Activated CD4-positive, alpha-beta T cell treated with anti-CD3 and anti-CD28 coated beads, Interleukin-2, amount 50 U/mL, for 24 hours (primary cell): ENCODE measurements around the gene UTY.
"Not testable (repeated sequence)": the region's sequence is repeated elsewhere in the genome, so short reads cannot be mapped to it uniquely, and the experiment has no call there.

ENCODE experiments used
- DNase-seq, 2 donors: peaks; one replicate each; pipeline ENCODE4 v3.0.0-alpha.2; 2020; ENCODE audit warnings: low read depth in 1 of 2, low spot score in 1 of 2

Gene UTY

DNA sequence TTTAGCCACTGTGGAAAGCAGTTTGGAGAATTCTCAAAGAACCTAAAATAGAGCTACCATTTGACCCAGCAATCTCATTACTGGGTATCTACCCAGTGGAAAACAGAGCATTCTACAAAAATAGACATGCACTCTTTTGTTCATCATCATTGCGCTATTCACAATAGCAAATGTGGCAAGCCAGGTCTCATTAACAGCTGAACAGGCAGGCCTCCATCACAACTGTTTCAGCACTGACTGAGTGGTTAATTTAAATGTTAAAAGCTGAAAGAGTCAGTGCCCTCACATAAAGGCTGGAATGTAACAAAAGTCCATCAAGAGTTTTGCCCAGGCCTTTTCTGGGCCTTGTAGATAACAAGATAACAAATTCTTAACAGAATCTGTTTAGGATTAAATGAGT, 166.9 kb downstream of the UTY start:
- no peak for DNase-seq

DNA sequence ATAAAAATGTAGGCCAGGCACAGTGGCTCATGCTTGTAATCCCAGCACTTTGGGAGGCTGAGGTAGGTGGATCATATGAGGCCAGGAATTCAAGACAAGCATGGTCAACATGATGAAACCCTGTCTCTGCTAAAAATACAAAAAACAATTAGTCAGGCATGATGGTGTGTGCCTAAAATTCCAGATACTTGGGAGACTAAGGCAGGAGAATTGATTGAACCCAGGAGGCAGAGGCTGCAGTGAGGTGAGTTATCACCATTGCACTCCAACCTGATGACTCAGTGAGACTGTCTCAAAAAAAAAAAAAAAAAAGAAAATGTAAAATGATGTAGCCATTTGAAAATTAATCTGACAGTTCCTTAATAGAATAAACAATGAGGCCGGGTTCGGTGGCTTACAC, 171.9 kb downstream of the UTY start:
- no peak for DNase-seq

DNA sequence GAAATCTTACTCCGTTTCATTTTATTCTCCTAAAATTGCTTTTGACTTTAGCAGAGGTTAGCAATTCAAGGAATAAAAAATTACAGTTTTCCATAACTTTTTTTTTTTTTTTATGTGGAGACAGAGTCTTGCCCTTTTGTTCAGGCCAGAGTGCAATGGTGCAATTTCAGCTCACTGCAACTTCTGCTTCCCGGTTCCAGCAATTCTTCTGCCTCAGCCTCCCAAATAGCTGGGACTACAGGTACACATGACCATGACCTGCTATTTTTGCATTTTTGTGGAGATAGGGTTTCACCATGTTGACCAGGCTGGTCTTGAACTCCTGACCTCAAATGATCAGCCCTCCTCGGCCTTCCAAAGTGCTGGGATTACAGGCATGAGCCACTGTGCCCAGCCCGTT, 179.0 kb downstream of the UTY start:
- DNase-seq = no peak

DNA sequence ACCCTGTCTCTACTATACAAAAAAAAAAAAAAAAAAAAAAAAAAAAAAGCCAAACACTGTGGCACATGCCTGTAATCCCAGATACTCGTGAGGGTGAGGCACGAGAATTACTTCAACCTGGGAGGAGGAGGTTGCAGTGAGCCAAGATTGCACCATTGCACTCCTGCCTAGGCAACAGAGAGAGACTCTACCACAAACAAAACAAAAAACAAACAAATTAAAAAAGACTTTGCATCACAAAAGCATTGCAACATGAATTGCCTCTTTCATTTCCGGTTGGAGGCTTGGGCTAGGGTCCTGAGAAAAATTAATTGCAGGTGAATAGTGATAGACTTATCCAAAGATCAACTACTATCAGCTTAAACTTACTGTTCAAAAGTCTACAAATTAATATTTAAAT, 180.4 kb downstream of the UTY start:
- DNase-seq = no peak

DNA sequence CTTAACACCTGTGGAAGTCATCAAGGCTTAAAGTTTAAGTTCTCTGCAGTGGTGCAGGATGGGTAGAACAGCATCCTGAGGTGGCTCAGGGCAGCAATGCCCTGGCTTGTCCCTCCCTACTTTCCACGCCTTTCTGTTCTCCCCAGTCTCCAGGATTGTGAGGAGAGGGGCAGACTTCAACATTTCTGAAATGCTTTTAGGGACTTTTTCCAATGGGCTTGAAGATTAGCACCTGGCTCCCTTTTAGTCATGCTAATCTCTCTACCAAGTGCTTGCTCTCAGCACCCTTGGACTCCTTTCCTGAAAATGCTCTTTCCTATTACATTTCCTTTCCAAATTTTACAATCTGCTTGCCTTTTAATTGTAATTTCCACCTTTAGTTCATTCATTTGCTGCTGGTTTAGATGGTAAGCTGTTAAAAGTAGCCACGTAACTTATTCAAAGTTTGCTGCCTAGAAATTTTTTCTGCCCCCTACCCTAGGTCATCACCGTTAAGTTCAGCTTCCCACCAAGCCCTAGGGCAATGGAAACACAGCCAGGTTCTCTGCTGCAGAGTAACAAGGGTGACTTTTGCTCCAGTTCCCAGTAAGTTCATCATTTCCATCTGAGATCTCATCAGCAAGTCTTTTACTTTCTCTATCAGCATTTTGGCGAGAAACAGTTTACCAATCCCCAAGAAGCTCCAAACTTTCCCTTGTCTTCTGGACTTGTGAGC, 183.5 kb downstream of the UTY start:
- DNase-seq = no peak

DNA sequence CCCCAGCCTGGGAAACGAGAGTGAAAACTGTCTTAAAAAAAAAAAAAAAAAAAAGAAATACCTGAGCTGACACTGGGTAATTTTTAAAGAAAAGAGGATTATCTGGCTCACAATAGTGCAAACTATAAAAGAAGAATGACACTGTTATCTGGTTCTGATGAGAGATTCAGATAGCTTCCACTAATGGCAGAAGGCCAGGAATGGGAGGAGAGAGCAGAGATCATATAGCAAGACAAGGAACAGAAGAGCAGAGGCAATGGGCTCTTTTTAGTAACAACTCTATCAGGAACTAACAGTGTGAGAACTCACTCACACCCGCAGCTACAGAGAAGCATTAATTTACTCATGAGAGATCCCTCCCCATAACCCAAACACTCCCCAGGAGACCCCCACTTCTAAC, 184.8 kb downstream of the UTY start:
- DNase-seq = no peak

DNA sequence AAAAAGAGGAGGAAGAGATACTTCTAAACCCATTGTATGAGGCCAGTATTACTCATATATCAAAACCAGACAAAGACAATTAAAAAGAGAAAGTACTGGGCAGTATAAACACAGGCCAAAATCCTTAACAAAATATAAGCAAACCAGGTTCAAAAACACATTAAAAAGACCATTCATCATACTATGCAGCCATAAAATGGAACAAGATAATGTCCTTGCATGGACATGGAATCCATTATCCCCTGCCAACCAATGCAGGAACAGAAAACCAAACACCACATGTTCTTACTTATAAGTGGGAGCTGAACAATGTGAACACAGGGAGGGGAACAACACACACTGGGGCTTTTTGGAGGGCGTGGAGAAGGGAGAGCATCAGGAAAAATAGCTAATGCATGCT, 188.6 kb downstream of the UTY start:
- no peak for DNase-seq

DNA sequence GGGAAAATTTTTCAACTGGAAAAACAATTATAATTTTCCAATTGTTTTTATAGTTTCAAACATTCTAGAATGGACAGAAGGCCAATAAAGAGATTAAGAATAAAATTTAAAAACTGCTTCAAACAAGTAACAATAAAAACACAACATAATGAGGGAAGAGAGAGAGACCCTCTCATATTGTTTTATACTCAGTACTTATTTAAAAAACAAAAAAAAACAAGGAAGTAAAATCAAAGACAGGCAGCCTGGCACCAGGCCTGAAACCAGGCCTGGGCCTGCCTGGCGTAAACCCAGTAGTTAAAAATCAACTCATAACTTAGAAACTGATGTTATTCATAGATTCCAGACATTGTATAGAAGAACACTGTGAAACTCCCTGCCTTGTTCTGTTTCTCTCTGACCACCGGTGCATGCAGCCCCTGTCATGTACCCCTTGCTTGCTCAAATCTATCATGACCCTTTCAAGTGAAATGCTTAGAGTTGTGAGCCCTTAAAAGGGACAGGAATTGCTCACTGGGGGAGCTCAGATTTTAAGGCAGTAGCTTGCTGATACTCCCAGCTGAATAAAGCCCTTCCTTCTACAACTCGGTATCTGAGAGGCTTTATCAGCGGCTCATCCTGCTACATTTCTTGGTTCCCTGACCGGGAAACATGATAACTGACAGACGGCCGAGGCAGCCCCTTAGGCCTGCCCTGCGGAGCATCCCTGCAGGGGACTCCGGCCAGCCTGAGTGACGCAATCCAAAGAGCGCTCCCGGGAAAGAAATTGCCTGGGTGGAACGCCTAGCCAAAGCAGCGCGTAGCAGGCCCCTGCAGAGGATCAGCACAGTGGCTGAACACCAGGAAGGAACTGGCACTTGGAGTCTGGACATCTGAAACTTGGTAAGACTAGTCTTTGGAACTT, 197.4 kb downstream of the UTY start:
- DNase-seq = not testable (repeated sequence)

DNA sequence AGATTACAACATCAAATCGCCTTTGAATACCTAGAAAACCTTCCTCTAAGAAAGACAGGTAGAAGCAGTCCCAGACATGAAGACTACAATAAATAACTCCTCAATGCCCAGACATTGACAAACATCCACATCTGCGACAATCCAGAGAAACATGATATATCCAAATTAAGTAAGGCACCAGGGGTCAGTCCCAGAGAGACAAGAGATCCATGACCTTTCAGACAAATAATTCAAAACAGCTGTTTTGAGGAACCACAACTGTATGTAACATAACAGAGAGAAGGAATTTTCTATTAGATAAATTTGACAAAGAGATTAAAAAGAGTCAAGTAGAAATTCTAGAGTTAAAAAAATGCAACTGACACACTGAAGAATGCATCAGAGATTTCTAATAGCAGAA, 200.3 kb downstream of the UTY start:
- no peak for DNase-seq

DNA sequence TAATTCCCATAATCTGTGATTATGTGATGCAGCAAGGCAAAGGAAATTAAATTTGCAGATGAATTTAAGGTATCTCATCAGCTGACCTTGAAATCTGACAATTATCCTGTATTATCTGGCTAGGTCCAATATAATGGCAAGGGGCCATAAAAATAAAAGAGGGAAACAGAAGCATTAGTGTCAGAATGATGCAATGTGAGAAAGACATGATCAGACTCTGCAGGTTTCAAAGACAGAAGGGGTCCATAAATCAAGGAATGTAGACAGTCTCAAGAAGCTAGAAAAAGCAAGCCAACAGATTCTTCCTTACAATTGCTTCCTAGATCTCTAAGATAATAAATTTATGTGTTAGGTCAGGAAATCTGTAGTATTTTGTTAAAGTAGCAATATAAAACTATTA, 208.1 kb downstream of the UTY start:
- no peak for DNase-seq

DNA sequence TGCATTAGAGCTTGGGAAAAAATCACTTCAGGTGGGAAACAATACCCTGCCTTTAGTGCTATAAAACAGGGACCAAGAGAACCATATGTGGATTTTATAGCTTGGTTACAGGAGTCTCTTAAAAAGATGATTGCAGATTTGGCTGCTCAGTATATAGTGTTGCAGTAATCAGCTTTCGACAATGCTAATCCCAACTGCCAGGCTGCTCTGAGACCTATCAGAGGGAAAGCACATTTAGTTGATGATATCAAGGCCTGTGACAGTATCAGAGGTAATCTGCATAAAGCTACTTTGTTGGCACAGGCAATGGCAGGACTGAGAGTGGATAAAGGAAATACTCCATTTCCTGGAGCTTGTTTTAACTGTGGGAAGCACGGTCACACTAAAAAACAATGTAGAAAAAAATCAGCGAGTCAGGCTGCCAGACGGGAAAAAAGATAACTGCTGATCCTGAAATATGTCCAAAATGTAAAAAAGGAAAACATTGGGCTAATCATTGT, 225.8 kb downstream of the UTY start:
- DNase-seq = not testable (repeated sequence)

DNA sequence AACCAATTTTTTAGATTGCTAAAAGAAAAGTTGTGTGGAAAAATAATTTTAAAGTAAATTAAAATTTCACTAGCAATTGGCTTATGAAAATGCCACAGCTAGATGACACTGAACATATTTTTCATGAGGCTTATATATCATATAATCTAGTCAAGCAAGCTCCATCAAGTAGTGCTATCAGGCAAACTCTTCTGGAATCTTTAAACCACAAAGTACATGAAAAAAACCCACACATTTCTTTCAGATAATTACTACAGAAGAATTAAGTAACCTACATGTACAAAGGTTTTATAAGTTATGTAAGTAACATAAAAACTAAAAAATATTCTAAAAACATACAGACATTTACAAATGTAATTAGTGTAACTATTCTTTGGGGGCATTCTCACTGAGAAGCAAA, 229.4 kb downstream of the UTY start:
- DNase-seq = no peak

DNA sequence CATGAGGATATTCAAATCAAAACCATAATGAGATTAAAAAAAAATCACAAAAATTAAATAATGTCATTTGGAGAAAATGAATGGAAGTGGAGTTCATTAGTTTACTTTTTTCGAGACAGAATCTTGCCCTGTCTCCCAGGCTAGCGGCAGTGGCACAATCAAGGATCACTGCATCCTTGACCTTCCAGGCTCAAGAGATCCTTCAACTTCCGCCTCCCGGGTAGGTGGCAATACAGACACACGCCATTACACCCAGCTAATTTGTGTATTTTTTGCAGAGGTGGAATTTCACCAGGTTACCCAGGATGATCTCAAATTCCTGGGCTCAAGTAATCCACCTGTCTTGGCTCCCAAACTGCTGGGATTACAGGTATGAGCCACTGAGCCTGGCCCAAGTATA, 236.1 kb downstream of the UTY start:
- no peak for DNase-seq

DNA sequence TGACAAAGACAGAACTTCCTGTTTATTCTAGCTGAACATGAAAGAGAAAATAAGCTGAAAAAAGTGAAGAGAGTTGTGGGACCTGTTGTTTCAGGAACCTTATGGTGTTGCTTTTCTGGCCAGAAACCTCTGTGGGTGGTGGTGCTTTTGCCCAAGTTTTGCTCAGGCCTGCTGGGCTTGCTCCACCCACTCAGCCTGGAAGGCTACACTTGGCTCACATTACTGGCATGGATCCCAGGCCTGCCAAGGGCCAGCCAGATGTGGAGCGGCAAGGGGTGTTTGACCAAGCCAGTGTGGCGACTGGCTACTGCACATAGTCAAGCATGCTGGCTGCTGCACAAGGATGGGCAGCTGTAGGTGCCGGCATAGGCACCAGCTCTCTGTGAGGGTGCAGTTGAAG, 245.9 kb downstream of the UTY start:
- DNase-seq = no peak

DNA sequence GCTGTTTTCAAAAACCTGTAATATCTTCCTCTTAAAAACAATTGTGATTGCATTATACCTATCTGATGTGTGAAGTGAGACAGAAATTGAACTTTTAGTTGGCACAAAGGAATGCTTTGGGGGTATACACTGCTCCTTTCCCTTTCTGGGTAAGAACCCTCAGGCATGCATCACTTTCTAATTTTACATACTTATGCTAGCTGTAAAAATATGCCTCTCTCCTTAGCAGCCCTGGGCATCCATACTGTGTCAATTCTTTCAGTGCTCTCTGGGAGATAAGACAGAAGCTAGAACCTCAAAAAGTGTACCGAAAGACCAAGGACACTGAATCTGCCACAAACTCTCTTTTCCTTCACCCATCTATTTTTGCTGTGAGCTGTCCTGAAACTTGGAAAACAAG, 246.7 kb downstream of the UTY start:
- DNase-seq = no peak

DNA sequence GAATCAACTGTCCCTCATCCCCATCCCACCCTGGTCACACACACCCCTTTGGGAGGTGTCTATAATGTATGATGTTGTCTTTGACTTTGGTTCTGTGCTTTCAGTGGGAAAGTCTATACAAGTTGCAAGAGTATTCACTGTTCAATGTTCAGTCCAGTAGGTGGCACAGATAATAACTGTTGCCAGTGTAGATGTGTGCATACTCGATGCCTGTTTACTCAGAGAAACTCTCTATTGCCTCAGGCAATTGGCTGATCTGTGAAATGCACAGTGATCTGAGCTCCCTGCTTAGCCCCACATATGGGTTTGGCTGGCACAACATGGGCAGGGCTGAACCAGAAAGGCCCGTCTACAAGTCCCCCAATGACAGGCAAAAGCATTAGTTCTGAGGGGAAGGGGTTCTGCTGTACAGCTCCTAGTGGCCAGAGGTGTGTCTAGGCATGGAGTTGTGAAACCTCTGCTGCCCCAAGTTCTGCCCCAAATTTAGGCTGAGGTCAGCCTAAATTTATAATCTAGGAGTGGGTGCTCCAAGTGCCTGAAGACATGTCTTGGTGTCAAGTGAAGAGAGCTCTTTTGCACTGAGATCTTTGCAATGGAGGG, 252.4 kb downstream of the UTY start:
- DNase-seq = no peak

DNA sequence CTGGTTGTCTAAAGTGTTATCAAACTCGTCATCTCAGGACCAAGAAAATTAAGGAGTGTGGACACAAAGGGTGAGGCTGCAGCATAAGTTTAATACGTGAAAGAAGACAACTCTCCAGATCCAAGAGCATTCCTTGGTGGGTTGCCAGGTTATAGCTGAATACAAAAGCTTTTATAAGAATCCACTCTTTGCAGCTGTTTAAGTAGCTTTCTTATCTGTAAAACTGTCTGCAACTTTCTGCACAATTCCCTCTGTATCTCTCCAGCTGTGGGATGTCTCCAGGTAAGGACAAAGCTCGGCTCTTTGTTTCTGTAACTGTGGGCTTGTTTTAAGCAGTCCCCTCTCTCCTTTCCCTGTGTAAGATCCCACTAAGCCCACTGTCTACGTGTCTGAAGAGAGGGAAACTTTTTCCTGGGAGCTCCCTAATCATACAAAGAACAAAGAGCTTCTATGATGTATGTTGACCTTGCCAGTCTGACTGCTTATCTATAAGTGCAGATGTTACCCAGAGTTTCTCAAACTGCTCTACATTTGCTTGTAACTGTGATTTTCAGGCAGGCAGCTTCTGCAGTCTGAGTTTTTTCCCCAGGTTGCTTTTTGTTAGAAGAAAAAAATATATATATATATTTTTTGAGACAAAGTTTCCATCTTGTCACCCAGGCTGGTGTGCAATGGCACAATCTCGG, 268.7 kb downstream of the UTY start:
- no peak for DNase-seq

DNA sequence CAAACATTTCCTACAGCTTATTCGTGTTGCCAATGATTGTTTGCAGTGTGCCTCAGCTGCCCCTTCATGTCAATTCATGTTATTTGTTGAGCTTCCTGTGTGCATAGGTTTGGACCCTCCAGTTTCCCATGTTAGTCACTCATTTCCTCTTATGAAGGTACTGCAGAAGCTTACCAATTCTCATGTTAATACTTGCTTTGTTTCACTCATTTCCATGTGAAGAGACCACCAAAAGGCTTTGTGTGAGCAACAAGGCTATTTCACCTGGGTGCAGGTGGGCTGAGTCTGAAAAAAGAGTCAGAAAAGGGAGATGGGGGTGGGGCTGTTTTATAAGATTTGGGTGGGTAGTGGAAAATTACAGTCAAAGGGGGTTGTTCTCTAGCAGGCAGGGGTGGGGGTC, 274.6 kb downstream of the UTY start:
- no peak for DNase-seq
